OCI-LY3 (cell line): ENCODE data around the gene CTSL.

ENCODE experiments used
- CTCF ChIP-seq: fragments of 200-600, 300-600 bp; sonication (generic); IDR thresholded peaks from 2 replicates; pipeline ENCODE4 v1.5.1; 2014; ENCODE audit warnings: antibody characterized with exemption, low read length, low read depth
- EZH2phosphoT487 ChIP-seq: fragments of 200-600 bp; shearing (Covaris generic); IDR thresholded peaks from 2 replicates; pipeline ENCODE4 v1.6.1; 2018; ENCODE audit warnings: antibody characterized with exemption, mixed run types, low read depth

GRCh38 chr9:87753313-87753712 is 27.4 kb downstream of the CTSL start:
- TF ChIP-seq CTCF (no peak), EZH2phosphoT487 (no peak)
